Inflammatory macrophage treated with lipopolysaccharide for 4 hours (primary cell): Measurements from ENCODE around the gene MED25.

Experiments
- DNase-seq: peaks from one replicate; pipeline ENCODE4 v3.0.0-alpha.2; 2020

The MED25 gene

GRCh38 chr19:49817964-49818648 is at the start of gene MED25:
TSS of gene MED25 (plus strand) at chr19:49818289. CDS start at chr19:49818342, 53 bp downstream.
- DNase-seq: peak; percentile 88

- DNase-seq: no peak
Observed at GRCh38 chr19:49770529-49770928, 47.6 kb upstream of the MED25 start.

- no peak for DNase-seq
Observed at GRCh38 chr19:49771674-49772139, 46.4 kb upstream of the MED25 start.

GRCh38 chr19:49772850-49773432 is 45.1 kb upstream of the MED25 start:
- DNase-seq: no peak

- no peak for DNase-seq
Observed at GRCh38 chr19:49773663-49774350, 44.3 kb upstream of the MED25 start.

- DNase-seq: no peak
Observed at GRCh38 chr19:49774969-49775368, 43.1 kb upstream of the MED25 start.

GRCh38 chr19:49775742-49776370 is 42.2 kb upstream of the MED25 start:
- DNase-seq: no peak

- DNase-seq: no peak
Observed at GRCh38 chr19:49776371-49776764, 41.7 kb upstream of the MED25 start.

- DNase-seq: peak; percentile 66
Observed at GRCh38 chr19:49779731-49780555, 38.1 kb upstream of the MED25 start.

- no peak for DNase-seq
Observed at GRCh38 chr19:49780861-49781260, 37.2 kb upstream of the MED25 start.

GRCh38 chr19:49781394-49781793 is 36.7 kb upstream of the MED25 start:
- peak; percentile 7 for DNase-seq

- no peak for DNase-seq
Observed at GRCh38 chr19:49782515-49782914, 35.6 kb upstream of the MED25 start.

GRCh38 chr19:49786376-49786820 is 31.7 kb upstream of the MED25 start:
- no peak for DNase-seq

- no peak for DNase-seq
Observed at GRCh38 chr19:49787746-49788145, 30.3 kb upstream of the MED25 start.

GRCh38 chr19:49788857-49789256 is 29.2 kb upstream of the MED25 start:
- DNase-seq: no peak

GRCh38 chr19:49790866-49791265 is 27.2 kb upstream of the MED25 start:
- no peak for DNase-seq

- DNase-seq: no peak
Observed at GRCh38 chr19:49791776-49792445, 26.2 kb upstream of the MED25 start.

GRCh38 chr19:49792829-49793560 is 25.1 kb upstream of the MED25 start:
- no peak for DNase-seq

GRCh38 chr19:49793561-49793840 is 24.6 kb upstream of the MED25 start:
- DNase-seq: peak; percentile 5

- DNase-seq: no peak
Observed at GRCh38 chr19:49795615-49796014, 22.5 kb upstream of the MED25 start.

- DNase-seq: no peak
Observed at GRCh38 chr19:49798574-49798973, 19.5 kb upstream of the MED25 start.
